HepG2 (cell line): ENCODE data around the gene JAGN1. TPM values are rescaled to one million over a fixed set of nuclear protein-coding genes. Genes with fewer than 3 reads are reported as not detected.

Experiments
- ARHGAP35 ChIP-seq: sonication (generic); formaldehyde crosslinking; IDR thresholded peaks from 2 replicates; pipeline ENCODE4 v1.9.0; 2022; ENCODE audit warnings: mild to moderate bottlenecking, inconsistent platforms, moderate library complexity, missing genetic modification reagents, borderline replicate concordance
- BCL6 ChIP-seq: IDR thresholded peaks from 2 replicates; pipeline ENCODE4 v1.6.1; 2016; ENCODE audit warnings: missing genetic modification reagents, missing compliant biosample characterization
- GLI4 ChIP-seq: sonication (generic); formaldehyde crosslinking; IDR thresholded peaks from 2 replicates; pipeline ENCODE4 v1.5.1; 2020; ENCODE audit warnings: missing genetic modification reagents, mild to moderate bottlenecking, moderate library complexity, borderline replicate concordance
- NFIC ChIP-seq: IDR thresholded peaks from 2 replicates; pipeline ENCODE4 v1.6.1; 2012; ENCODE audit warnings: mild to moderate bottlenecking, low read length, inconsistent platforms
- PPARG ChIP-seq: conservative IDR thresholded peaks from 2 replicates; pipeline ENCODE4 v1.6.1; 2016; ENCODE audit warnings: missing biosample characterization, missing genetic modification reagents
- ZFP1 ChIP-seq: IDR thresholded peaks from 2 replicates; pipeline ENCODE4 v1.6.1; 2016
- ZNF20 ChIP-seq: sonication (generic); formaldehyde crosslinking; IDR thresholded peaks from 2 replicates; pipeline ENCODE4 v1.4.0; 2020; ENCODE audit warnings: mild to moderate bottlenecking, moderate library complexity, missing genetic modification reagents
- ZNF382 ChIP-seq: sonication (generic); formaldehyde crosslinking; IDR thresholded peaks from 2 replicates; pipeline ENCODE4 v1.5.0; 2020; ENCODE audit warnings: missing genetic modification reagents, mild to moderate bottlenecking, borderline replicate concordance
- polyA plus RNA-seq, 8 experiments: library from polyadenylated mRNA; depleted of rRNA in 3 of 8; stranded (reverse) in 7 of 8; unstranded in 1 of 8; fragments of >200 nt; fragmentation: Illumina TruSeq in 4 of 8; extraction: Trizol in 4 of 8; gene quantifications; 2 replicates each; pipeline versions ENCODE4 v1.2.1 to v1.2.3, GENCODE V29; 2011 to 2016; ENCODE audit warnings: low read depth in 4 of 8, missing spikeins in 1 of 8, mixed read lengths in 1 of 8; ENCODE audit not compliant: insufficient read depth in 1 of 8
- total RNA-seq, 5 experiments: library from RNA; depleted of rRNA; stranded (reverse); fragments of >200 nt; fragmentation: Illumina TruSeq; extraction: Trizol; gene quantifications; 2 replicates each; pipeline ENCODE4 v1.2.3, GENCODE V29; 2016; ENCODE audit warnings: low read depth in 1 of 5
- TF ChIP-seq, protein P1 (sequence below): sonication (generic); formaldehyde crosslinking; IDR thresholded peaks from 2 replicates; pipeline ENCODE4 v1.4.0; 2020; ENCODE audit warnings: missing genetic modification reagents, low read depth, mild to moderate bottlenecking, borderline replicate concordance
- TF ChIP-seq, protein P2 (sequence below): sonication (generic); formaldehyde crosslinking; conservative IDR thresholded peaks from 2 replicates; pipeline ENCODE4 v1.4.0; 2020; ENCODE audit warnings: missing genetic modification reagents
- TF ChIP-seq, protein P3 (sequence below): sonication (generic); formaldehyde crosslinking; IDR thresholded peaks from 2 replicates; pipeline ENCODE4 v1.9.0; 2021; ENCODE audit warnings: missing genetic modification reagents, mild to moderate bottlenecking, borderline replicate concordance
- TF ChIP-seq, protein P4 (sequence below): sonication (generic); formaldehyde crosslinking; IDR thresholded peaks from 2 replicates; pipeline ENCODE4 v1.4.0; 2020; ENCODE audit warnings: mild to moderate bottlenecking, missing genetic modification reagents
- TF ChIP-seq, protein P5 (sequence below): sonication (generic); formaldehyde crosslinking; IDR thresholded peaks from 2 replicates; pipeline ENCODE4 v1.5.1; 2020; ENCODE audit warnings: mild to moderate bottlenecking, missing genetic modification reagents
- TF ChIP-seq, protein P6 (sequence below): sonication (generic); formaldehyde crosslinking; IDR thresholded peaks from 2 replicates; pipeline ENCODE4 v1.9.0; 2022; ENCODE audit warnings: low read depth, missing genetic modification reagents
- TF ChIP-seq, protein P7 (sequence below): IDR thresholded peaks from 2 replicates; pipeline ENCODE4 v1.6.1; 2018; ENCODE audit warnings: missing genetic modification reagents

The JAGN1 gene
- total and polyA plus RNA-seq, 2 of the 13 experiments (the other 11 are each of a cell fraction or from before 2014, with no cell fraction given): 49.9 to 50.9 TPM

DNA sequence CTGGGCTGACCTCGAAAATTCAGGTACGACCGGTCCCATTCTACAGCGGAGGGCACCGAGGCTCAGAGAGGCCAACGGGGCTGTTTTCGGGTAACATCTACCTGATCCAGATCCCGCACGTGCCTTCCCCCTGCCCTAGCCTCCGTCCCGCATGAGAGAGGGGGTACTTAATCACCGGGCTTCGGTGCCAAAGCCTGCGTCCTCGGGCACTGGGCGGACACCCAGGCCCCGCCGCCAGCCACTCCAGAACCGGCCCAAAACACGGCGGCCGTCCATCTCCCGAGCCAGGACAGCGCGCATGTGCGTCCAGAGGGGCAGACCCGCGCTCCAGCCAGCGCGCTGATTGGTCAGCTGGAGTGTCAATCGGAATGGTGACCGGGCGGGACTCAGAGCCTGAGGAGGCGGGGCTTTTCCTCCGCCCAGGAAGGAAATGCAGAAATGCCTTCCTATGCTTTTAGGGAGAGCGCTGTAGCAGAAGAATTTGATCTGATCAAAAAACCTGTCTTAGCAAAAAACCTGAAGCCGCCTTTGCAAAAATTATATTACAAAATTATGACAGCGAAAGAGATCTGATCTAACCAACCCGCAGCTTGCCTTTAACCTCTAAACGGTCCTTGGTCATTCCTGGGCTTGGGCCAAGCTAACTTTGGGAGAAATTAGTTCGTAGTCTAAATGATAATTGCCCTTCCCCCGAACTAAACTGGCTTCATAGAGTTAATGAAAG is 46.5 kb upstream of the JAGN1 start, which contains the start of gene RPUSD3 (continued):
- TF ChIP-seq ARHGAP35 (CRISPR knock-in tag) (no peak; the same call in 1 of the 2 replicates), BCL6 (CRISPR knock-in tag) (0 out of 2 replicates have a peak, but pooled peaks have one; percentile 14), ZNF382 (CRISPR knock-in tag) (no peak), NFIC (no peak), GLI4 (no peak; the same call in 1 of the 2 replicates), ZNF20 (CRISPR knock-in tag) (peak; percentile 70; the same call in 1 of the 2 replicates), ZFP1 (CRISPR knock-in tag) (no peak), PPARG (CRISPR knock-in tag) (no peak)
- TF ChIP-seq, protein P1, sequence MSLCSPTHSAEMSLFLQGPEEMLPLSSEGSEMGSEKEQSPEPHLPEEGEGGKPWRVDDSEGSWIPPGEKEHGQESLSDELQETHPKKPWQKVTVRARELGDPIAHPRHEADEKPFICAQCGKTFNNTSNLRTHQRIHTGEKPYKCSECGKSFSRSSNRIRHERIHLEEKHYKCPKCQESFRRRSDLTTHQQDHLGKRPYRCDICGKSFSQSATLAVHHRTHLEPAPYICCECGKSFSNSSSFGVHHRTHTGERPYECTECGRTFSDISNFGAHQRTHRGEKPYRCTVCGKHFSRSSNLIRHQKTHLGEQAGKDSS: 0 out of 2 replicates have a peak, but pooled peaks have one; percentile 24
- TF ChIP-seq, protein P2, sequence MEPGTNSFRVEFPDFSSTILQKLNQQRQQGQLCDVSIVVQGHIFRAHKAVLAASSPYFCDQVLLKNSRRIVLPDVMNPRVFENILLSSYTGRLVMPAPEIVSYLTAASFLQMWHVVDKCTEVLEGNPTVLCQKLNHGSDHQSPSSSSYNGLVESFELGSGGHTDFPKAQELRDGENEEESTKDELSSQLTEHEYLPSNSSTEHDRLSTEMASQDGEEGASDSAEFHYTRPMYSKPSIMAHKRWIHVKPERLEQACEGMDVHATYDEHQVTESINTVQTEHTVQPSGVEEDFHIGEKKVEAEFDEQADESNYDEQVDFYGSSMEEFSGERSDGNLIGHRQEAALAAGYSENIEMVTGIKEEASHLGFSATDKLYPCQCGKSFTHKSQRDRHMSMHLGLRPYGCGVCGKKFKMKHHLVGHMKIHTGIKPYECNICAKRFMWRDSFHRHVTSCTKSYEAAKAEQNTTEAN (CRISPR knock-in tag): no peak
- TF ChIP-seq, protein P3, sequence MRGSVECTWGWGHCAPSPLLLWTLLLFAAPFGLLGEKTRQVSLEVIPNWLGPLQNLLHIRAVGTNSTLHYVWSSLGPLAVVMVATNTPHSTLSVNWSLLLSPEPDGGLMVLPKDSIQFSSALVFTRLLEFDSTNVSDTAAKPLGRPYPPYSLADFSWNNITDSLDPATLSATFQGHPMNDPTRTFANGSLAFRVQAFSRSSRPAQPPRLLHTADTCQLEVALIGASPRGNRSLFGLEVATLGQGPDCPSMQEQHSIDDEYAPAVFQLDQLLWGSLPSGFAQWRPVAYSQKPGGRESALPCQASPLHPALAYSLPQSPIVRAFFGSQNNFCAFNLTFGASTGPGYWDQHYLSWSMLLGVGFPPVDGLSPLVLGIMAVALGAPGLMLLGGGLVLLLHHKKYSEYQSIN: no peak
- TF ChIP-seq, protein P4, sequence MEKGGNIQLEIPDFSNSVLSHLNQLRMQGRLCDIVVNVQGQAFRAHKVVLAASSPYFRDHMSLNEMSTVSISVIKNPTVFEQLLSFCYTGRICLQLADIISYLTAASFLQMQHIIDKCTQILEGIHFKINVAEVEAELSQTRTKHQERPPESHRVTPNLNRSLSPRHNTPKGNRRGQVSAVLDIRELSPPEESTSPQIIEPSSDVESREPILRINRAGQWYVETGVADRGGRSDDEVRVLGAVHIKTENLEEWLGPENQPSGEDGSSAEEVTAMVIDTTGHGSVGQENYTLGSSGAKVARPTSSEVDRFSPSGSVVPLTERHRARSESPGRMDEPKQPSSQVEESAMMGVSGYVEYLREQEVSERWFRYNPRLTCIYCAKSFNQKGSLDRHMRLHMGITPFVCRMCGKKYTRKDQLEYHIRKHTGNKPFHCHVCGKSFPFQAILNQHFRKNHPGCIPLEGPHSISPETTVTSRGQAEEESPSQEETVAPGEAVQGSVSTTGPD (CRISPR knock-in tag): 0 out of 2 replicates have a peak, but pooled peaks have one; percentile 48
- TF ChIP-seq, protein P5, sequence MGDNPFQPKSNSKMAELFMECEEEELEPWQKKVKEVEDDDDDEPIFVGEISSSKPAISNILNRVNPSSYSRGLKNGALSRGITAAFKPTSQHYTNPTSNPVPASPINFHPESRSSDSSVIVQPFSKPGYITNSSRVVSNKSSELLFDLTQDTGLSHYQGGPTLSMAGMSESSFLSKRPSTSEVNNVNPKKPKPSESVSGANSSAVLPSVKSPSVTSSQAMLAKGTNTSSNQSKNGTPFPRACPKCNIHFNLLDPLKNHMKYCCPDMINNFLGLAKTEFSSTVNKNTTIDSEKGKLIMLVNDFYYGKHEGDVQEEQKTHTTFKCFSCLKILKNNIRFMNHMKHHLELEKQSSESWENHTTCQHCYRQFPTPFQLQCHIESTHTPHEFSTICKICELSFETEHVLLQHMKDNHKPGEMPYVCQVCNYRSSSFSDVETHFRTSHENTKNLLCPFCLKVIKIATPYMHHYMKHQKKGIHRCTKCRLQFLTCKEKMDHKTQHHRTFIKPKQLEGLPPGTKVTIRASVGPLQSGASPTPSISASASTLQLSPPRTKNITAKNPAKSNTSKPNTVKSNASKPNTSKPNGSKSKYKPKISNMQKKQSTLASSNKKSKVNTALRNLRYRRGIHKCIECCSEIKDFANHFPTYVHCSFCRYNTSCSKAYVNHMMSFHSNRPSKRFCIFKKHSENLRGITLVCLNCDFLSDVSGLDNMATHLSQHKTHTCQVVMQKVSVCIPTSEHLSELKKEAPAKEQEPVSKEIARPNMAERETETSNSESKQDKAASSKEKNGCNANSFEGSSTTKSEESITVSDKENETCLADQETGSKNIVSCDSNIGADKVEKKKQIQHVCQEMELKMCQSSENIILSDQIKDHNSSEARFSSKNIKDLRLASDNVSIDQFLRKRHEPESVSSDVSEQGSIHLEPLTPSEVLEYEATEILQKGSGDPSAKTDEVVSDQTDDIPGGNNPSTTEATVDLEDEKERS (CRISPR knock-in tag): 0 out of 2 replicates have a peak, but pooled peaks have one; percentile 44
- TF ChIP-seq, protein P6, sequence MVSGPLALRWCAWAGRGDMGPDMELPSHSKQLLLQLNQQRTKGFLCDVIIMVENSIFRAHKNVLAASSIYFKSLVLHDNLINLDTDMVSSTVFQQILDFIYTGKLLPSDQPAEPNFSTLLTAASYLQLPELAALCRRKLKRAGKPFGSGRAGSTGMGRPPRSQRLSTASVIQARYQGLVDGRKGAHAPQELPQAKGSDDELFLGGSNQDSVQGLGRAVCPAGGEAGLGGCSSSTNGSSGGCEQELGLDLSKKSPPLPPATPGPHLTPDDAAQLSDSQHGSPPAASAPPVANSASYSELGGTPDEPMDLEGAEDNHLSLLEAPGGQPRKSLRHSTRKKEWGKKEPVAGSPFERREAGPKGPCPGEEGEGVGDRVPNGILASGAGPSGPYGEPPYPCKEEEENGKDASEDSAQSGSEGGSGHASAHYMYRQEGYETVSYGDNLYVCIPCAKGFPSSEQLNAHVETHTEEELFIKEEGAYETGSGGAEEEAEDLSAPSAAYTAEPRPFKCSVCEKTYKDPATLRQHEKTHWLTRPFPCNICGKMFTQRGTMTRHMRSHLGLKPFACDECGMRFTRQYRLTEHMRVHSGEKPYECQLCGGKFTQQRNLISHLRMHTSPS (CRISPR knock-in tag): no peak
- TF ChIP-seq, protein P7, sequence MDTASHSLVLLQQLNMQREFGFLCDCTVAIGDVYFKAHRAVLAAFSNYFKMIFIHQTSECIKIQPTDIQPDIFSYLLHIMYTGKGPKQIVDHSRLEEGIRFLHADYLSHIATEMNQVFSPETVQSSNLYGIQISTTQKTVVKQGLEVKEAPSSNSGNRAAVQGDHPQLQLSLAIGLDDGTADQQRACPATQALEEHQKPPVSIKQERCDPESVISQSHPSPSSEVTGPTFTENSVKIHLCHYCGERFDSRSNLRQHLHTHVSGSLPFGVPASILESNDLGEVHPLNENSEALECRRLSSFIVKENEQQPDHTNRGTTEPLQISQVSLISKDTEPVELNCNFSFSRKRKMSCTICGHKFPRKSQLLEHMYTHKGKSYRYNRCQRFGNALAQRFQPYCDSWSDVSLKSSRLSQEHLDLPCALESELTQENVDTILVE (CRISPR knock-in tag): no peak
